Body of pancreas (tissue), 4 donors: ENCODE data around the gene RABEP2. TPM values are rescaled to one million over a fixed set of nuclear protein-coding genes. Genes with fewer than 3 reads are reported as not detected.

Source experiments
- ATAC-seq: fragments of 150-250 bp; one replicate; pipeline ENCODE4 v1.9.1; 2016
- DNase-seq, 4 donors: peaks; one replicate each; pipeline ENCODE4 v3.0.0-alpha.2; 2019
- H3K27ac ChIP-seq, 4 donors: fragments of 200-600 bp; sonication (generic); 1 replicate in 3 of 4; 2 replicates in 1 of 4; pipeline versions ENCODE4 v1.5.1 to v1.6.1; 2016 to 2019; ENCODE audit warnings: mild to moderate bottlenecking in 1 of 4, mixed read lengths in 1 of 4, moderate library complexity in 1 of 4
- H3K27me3 ChIP-seq, 2 donors: fragments of 200-600 bp; sonication (generic); one replicate each; pipeline ENCODE4 v1.6.0; 2016; ENCODE audit warnings: mild to moderate bottlenecking in 1 of 2
- H3K36me3 ChIP-seq, 2 donors: fragments of 200-600 bp; sonication (generic); replicated peaks in 1 of 2; 2 replicates each; pipeline ENCODE4 v1.5.1; 2016; ENCODE audit warnings: low read depth in 2 of 2; ENCODE audit not compliant: insufficient read depth in 1 of 2
- H3K4me1 ChIP-seq: fragments of 200-600 bp; sonication (generic); one replicate; pipeline ENCODE4 v1.6.0; 2016
- H3K4me3 ChIP-seq, 2 donors: fragments of 200-600 bp; sonication (generic); 1 replicate in 1 of 2; 2 replicates in 1 of 2; pipeline ENCODE4 v1.5.1; 2016 to 2019
- H3K9me3 ChIP-seq, 3 donors: fragments of 200-600 bp; sonication (generic); 1 replicate in 2 of 3; 2 replicates in 1 of 3; pipeline ENCODE4 v1.5.1; 2016
- POLR2A ChIP-seq, 3 donors: fragments of 450-650 bp; IDR thresholded peaks; one replicate each; pipeline ENCODE4 v1.6.1; 2016; ENCODE audit warnings: antibody characterized with exemption in 3 of 3, mild to moderate bottlenecking in 2 of 3
- WGBS, 2 donors: methylation state at CpG; one replicate each; pipeline ENCODE4 v1.1.5; 2017; 5-methylcytosine and 5-hydroxymethylcytosine counted together
- intact Hi-C: fragments of 100-400 bp; cut with DNase I; formaldehyde crosslinking; loops from one replicate; pipeline ENCODE4 v1.15.1; 2023
- total RNA-seq, 2 donors: library from RNA; depleted of rRNA; stranded (reverse); fragments of >200 nt; gene quantifications; one replicate each; pipeline ENCODE4 v1.1.0, GENCODE V29; 2016
- TF ChIP-seq, protein P1 (sequence below), 7 experiments: fragments of 450-650 bp in 4 of 7; fragments of 200-600 bp in 3 of 7; sonication (generic) in 3 of 7; IDR thresholded peaks; one replicate each; pipeline ENCODE4 v1.5.1; 2016 to 2019; ENCODE audit warnings: antibody characterized with exemption in 7 of 7

Gene RABEP2
- total RNA-seq, 2 donors from 2014 or later = 27.2 to 118 TPM

DNA sequence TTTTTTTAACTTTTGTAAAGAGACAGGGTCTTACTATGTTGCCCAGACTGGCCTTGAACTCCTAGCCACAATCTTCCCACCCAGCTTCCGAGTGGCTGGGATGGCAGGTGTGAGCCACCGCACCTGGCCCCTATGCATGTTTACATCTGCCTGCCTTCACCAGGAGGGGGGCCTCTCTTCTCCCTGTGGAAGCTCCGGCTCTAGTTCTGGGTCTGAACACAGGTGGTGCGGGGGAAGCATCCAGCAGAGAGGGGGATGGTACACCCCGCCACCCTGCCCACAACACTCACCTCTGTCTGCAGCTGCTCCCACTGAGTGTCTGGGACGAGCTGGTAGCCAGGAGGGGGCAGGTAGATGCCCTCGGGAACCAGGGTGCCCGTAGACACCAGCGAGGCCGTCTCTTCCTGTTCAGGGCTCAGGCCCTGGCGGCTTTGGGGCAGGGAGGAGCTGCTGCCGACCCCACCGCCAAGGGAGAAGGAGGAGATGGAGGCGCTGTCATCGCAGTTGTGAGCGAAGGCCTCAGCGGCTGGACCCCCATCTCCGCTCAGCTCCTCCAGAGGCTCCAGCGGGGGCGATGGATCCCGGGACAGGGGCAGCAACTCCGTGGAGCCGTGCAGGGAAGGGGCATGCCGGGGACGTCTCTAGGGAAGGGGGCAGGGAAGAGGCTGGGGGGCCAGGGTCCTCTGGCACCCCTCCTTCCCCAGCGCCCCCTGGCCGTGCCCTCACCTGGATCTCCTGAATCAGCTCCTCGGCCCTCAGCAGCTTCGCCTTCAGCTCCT, 10.9 kb downstream of the RABEP2 start:
- intact Hi-C loops = no loop called here
- ATAC-seq (no peak), DNase-seq (no peak)
- H3K36me3 ChIP-seq = peaks cover 0 to 3% of the 10 kb centered on the region in 2 donors
- no peaks in the 10 kb centered on the region for H3K27me3 ChIP-seq
- 93 to 94% methylated on average over 15 to 27 of the region's 29 CpGs for WGBS, 2 donors
- no peaks in the 10 kb centered on the region for H3K4me1 ChIP-seq
- H3K27ac ChIP-seq = no peak overlapping the region
- no peaks in the 10 kb centered on the region for H3K9me3 ChIP-seq
- H3K4me3 ChIP-seq = no peak overlapping the region
- TF ChIP-seq POLR2A (IDR thresholded peaks at IDR 0.05) = no peak
- TF ChIP-seq, protein P1, sequence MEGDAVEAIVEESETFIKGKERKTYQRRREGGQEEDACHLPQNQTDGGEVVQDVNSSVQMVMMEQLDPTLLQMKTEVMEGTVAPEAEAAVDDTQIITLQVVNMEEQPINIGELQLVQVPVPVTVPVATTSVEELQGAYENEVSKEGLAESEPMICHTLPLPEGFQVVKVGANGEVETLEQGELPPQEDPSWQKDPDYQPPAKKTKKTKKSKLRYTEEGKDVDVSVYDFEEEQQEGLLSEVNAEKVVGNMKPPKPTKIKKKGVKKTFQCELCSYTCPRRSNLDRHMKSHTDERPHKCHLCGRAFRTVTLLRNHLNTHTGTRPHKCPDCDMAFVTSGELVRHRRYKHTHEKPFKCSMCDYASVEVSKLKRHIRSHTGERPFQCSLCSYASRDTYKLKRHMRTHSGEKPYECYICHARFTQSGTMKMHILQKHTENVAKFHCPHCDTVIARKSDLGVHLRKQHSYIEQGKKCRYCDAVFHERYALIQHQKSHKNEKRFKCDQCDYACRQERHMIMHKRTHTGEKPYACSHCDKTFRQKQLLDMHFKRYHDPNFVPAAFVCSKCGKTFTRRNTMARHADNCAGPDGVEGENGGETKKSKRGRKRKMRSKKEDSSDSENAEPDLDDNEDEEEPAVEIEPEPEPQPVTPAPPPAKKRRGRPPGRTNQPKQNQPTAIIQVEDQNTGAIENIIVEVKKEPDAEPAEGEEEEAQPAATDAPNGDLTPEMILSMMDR (IDR thresholded peaks at IDR 0.05) = no peak

DNA sequence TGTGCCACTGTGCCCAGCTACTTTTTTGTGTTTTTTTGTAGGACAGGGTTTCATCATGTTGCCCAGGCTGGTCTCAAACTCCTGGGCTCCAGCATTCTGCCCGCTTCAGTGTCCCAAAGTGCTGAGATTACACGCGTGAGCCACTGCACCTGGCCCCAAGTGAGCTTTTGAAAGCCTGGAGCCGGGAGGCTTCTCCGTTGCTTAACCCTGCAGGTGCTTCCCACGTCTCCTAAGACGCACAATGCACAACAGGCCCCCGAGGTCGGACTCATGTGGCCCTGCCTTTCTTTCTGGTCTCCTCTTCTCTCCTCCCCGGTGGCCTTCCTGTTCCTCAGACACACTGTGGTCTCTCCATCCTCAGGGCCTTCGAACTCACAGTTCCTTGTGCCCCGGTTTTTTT, 12.5 kb downstream of the RABEP2 start:
- H3K4me3 ChIP-seq = no peak overlapping the region
- ATAC-seq = no peak
- H3K27me3 ChIP-seq = no peaks in the 10 kb centered on the region
- H3K27ac ChIP-seq = no peak overlapping the region
- TF ChIP-seq, protein P1 (IDR thresholded peaks at IDR 0.05) = no peak
- TF ChIP-seq POLR2A (IDR thresholded peaks at IDR 0.05) = no peak
- no peaks in the 10 kb centered on the region for H3K4me1 ChIP-seq
- intact Hi-C loops = no loop called here
- H3K9me3 ChIP-seq = no peaks in the 10 kb centered on the region
- 82 to 90% methylated on average over 11 to 12 of the region's 12 CpGs for WGBS, 2 donors
- H3K36me3 ChIP-seq = peaks cover 0 to 8% of the 10 kb centered on the region in 2 donors
- DNase-seq = no peak

DNA sequence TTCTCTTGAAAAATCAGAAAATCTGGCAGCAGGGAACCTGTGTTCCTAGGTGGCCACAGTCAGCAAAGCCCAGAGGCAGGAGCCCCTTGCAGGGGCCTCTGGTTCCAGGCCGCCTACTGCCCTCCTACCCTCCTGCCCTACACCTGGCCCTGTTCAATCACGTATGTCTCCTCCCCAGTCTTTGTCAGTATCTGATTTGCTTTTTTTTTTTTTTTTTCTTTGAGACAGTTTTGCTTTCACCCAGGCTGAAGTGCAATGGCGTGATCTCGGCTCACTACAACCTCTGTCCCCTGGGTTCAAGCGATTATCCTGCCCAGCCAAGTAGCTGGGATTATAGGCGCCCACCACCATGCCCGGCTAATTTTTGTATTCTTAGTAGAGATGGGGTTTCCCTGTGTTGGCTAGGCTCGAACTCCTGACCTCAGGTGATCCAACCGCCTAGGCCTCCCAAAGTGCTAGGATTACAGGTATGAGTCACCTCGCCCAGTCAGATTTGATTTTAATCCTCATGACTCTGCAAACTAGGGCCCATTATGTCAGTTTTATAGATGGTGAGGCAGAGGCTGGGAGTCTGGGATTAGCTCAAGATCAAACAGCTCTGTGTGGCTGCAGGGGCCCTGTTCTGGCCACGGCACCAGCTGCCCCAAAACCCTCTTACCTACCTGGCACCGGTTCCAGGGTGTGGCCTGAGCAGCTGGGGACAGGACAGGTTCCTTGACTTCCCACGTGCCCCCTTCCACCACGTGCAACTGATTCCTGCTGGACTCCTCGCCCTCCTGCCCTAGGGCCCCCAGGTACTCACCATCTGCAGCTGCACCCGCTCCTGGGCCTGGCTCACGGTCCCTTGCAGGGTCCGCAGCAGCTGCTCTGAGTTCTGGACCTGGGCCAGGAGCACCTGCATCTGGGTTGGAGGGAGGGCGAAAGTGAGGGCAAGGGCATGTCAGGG, 14.7 kb downstream of the RABEP2 start:
- Histone ChIP-seq H3K4me3 (no peak overlapping the region), H3K27me3 (no peaks in the 10 kb centered on the region), H3K36me3 (peaks cover 0 to 9% of the 10 kb centered on the region in 2 donors), H3K4me1 (no peaks in the 10 kb centered on the region), H3K9me3 (no peaks in the 10 kb centered on the region), H3K27ac (no peak overlapping the region)
- DNase-seq (no peak), ATAC-seq (no peak)
- intact Hi-C loops = no loop called here
- 80 to 84% methylated on average over 17 to 18 of the region's 19 CpGs for WGBS, 2 donors
- TF ChIP-seq, protein P1 (IDR thresholded peaks at IDR 0.05) = no peak
- no peak for TF ChIP-seq POLR2A (IDR thresholded peaks at IDR 0.05)

DNA sequence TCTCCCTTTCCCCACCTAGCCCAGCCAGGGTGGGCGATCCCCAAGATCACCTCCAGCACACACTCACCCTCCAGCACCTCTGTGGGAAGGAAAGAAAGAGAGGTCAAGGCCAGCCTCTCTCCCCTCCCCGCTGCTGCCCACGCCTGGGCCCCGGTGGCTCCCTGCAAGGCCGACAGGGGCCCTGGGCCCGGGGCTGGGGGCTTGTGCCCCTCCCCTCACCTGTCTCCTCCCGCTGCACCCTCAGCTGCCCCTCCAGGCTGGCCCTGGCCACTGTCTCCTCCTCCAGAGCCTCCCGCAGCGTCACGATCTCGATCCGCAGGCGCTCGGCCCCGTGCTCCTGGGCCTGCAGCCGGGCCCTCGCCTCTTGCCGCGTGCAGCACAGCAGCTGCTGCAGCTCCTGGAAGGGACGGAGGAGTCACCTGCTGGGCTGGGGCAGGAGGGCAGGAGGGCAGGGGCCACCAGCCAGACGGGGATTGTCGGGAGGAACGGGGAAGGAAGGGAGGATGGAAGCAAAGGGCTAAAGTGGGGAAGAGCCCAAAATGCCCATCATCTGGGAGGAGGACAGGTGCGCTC, 19.2 kb downstream of the RABEP2 start:
- Histone ChIP-seq H3K9me3 (no peaks in the 10 kb centered on the region), H3K27ac (no peak overlapping the region), H3K36me3 (peaks cover 0 to 7% of the 10 kb centered on the region in 2 donors), H3K27me3 (no peaks in the 10 kb centered on the region), H3K4me1 (no peaks in the 10 kb centered on the region), H3K4me3 (no peak overlapping the region)
- 85 to 87% methylated on average over 23 to 24 of the region's 24 CpGs for WGBS, 2 donors
- no peak for DNase-seq
- ATAC-seq = no peak
- intact Hi-C loops = no loop called here
- no peak for TF ChIP-seq POLR2A (IDR thresholded peaks at IDR 0.05)
- TF ChIP-seq, protein P1 (IDR thresholded peaks at IDR 0.05) = no peak
